ENCODE results near the gene PLXDC1.

DNA sequence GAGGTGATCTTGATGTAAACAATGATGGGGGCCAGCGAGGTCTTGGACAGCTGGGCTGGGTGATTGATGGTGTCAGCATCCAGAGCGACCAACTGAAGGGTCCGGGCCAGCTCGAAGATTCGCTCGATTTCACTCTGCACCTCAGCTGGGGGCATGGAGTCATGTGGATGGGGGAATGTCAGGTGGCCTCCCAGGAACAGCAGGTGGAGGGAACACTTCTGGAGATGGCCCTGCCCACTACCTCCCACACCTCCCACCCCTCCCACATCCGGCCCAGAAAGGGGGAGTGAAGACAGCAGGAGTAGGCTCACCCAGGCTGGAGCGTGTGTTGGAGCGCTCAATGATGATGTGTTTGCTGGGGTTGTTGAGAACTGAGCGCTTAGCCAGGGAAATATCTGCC, 32.3 kb upstream of the PLXDC1 start:
- TF ChIP-seq, protein P1, sequence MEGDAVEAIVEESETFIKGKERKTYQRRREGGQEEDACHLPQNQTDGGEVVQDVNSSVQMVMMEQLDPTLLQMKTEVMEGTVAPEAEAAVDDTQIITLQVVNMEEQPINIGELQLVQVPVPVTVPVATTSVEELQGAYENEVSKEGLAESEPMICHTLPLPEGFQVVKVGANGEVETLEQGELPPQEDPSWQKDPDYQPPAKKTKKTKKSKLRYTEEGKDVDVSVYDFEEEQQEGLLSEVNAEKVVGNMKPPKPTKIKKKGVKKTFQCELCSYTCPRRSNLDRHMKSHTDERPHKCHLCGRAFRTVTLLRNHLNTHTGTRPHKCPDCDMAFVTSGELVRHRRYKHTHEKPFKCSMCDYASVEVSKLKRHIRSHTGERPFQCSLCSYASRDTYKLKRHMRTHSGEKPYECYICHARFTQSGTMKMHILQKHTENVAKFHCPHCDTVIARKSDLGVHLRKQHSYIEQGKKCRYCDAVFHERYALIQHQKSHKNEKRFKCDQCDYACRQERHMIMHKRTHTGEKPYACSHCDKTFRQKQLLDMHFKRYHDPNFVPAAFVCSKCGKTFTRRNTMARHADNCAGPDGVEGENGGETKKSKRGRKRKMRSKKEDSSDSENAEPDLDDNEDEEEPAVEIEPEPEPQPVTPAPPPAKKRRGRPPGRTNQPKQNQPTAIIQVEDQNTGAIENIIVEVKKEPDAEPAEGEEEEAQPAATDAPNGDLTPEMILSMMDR (IDR thresholded peaks at IDR 0.05): no peak
- TF ChIP-seq ZFX (IDR thresholded peaks at IDR 0.05; ENCODE audit: borderline replicate concordance): no peak
